ENCODE data around the gene GLCE.

GLCE gene

GRCh38 chr15:69223083-69223813 lies 62.8 kb downstream of the GLCE start:
- H3K4me3 ChIP-seq (ENCODE audit: insufficient read depth, low read length, poor library complexity, severe bottlenecking): no peak overlapping the region
- H3K27me3 ChIP-seq (ENCODE audit: low read length): no peaks in the 10 kb centered on the region
- no peak overlapping the region for H3K27ac ChIP-seq (ENCODE audit: low read depth, low read length)
- no peaks in the 10 kb centered on the region for H4K20me1 ChIP-seq (ENCODE audit: low read depth, low read length)
- no peak overlapping the region for H2AFZ ChIP-seq (ENCODE audit: low read depth, low read length, severe bottlenecking)
- no peaks in the 10 kb centered on the region for H3K36me3 ChIP-seq (ENCODE audit: low read length)
- no peaks in the 10 kb centered on the region for H3K79me2 ChIP-seq (ENCODE audit: insufficient read depth, low read length)
- H3K9ac ChIP-seq (ENCODE audit: low read length): no peak overlapping the region
- TF ChIP-seq, protein P1, sequence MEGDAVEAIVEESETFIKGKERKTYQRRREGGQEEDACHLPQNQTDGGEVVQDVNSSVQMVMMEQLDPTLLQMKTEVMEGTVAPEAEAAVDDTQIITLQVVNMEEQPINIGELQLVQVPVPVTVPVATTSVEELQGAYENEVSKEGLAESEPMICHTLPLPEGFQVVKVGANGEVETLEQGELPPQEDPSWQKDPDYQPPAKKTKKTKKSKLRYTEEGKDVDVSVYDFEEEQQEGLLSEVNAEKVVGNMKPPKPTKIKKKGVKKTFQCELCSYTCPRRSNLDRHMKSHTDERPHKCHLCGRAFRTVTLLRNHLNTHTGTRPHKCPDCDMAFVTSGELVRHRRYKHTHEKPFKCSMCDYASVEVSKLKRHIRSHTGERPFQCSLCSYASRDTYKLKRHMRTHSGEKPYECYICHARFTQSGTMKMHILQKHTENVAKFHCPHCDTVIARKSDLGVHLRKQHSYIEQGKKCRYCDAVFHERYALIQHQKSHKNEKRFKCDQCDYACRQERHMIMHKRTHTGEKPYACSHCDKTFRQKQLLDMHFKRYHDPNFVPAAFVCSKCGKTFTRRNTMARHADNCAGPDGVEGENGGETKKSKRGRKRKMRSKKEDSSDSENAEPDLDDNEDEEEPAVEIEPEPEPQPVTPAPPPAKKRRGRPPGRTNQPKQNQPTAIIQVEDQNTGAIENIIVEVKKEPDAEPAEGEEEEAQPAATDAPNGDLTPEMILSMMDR (IDR thresholded peaks at IDR 0.05; ENCODE audit: insufficient read depth, low read length, poor library complexity, severe bottlenecking): no peak
- no peak for TF ChIP-seq EZH2phosphoT487 (conservative IDR thresholded peaks at IDR 0.05; ENCODE audit: low read length)
- no peaks in the 10 kb centered on the region for H3K9me2 ChIP-seq (replicated peaks; ENCODE audit: insufficient read depth, low read length)
- H3K9me3 ChIP-seq (ENCODE audit: insufficient read depth, low read length): no peaks in the 10 kb centered on the region
- H3K4me2 ChIP-seq (ENCODE audit: low read depth, low read length, poor library complexity, severe bottlenecking): no peak overlapping the region
- H3F3A ChIP-seq (ENCODE audit: insufficient read depth): no peaks in the 10 kb centered on the region

DNA sequence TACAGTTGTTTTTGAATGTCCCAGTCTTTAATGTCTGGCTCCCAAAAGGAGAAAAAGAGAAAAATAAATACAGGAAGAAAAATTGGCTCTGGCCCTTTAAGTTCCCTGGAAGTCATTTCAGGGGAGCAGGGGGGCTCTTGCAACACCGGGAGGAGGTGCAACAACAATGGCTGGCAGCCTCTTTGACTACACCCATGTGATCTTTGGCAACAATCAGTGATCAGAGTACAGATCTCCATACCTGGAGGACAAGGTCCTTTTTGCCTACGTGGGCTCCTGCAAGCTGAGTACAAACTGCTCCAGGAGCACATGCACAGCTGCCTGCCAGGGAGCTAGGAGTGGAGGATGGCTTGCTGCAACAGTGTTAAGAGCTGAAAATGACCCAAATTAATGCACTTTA lies 63.9 kb downstream of the GLCE start:
- no peak overlapping the region for H3K4me2 ChIP-seq (ENCODE audit: low read depth, low read length, poor library complexity, severe bottlenecking)
- H3K4me3 ChIP-seq (ENCODE audit: insufficient read depth, low read length, poor library complexity, severe bottlenecking): no peak overlapping the region
- H2AFZ ChIP-seq (ENCODE audit: low read depth, low read length, severe bottlenecking): no peak overlapping the region
- H3K27me3 ChIP-seq (ENCODE audit: low read length): no peaks in the 10 kb centered on the region
- no peaks in the 10 kb centered on the region for H3K9me2 ChIP-seq (replicated peaks; ENCODE audit: insufficient read depth, low read length)
- no peaks in the 10 kb centered on the region for H3F3A ChIP-seq (ENCODE audit: insufficient read depth)
- H4K20me1 ChIP-seq (ENCODE audit: low read depth, low read length): no peaks in the 10 kb centered on the region
- TF ChIP-seq, protein P1 (IDR thresholded peaks at IDR 0.05; ENCODE audit: insufficient read depth, low read length, poor library complexity, severe bottlenecking): no peak
- TF ChIP-seq EZH2phosphoT487 (conservative IDR thresholded peaks at IDR 0.05; ENCODE audit: low read length): no peak
- H3K36me3 ChIP-seq (ENCODE audit: low read length): no peaks in the 10 kb centered on the region
- H3K79me2 ChIP-seq (ENCODE audit: insufficient read depth, low read length): no peaks in the 10 kb centered on the region
- no peak overlapping the region for H3K27ac ChIP-seq (ENCODE audit: low read depth, low read length)
- no peak overlapping the region for H3K9ac ChIP-seq (ENCODE audit: low read length)
- no peaks in the 10 kb centered on the region for H3K9me3 ChIP-seq (ENCODE audit: insufficient read depth, low read length)

DNA sequence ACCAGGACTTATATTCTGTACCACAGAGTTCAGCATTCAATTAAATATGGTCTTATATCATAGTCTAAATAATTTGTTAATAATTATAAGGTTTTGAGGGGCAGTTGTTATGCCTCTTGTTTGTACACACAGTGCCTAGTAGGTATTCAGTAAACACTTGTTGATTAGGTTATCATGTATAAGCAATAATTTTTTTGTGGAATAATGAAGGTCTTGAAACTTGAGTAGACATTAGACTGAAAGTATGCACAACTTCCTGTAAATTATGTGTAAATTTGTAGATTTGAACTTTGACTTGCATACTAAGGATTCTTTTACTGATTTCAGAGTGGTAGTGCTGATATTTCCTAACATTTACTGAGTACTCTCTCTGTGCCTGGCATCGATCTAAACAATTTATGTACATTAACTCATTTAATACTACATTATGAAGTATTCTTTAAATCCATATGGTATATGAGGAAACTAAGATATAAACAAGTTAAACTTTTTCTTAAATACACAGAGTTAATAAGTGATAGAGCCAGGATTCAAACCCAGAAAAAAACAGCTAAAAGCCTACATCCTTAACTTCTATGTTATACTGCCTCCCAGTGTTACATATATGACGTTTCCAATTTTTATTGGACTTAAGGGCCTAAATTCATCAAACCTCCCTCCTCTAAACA lies 65.1 kb downstream of the GLCE start:
- H3K27ac ChIP-seq (ENCODE audit: low read depth, low read length): no peak overlapping the region
- H3K4me2 ChIP-seq (ENCODE audit: low read depth, low read length, poor library complexity, severe bottlenecking): no peak overlapping the region
- no peaks in the 10 kb centered on the region for H4K20me1 ChIP-seq (ENCODE audit: low read depth, low read length)
- H3K4me3 ChIP-seq (ENCODE audit: insufficient read depth, low read length, poor library complexity, severe bottlenecking): no peak overlapping the region
- no peaks in the 10 kb centered on the region for H3F3A ChIP-seq (ENCODE audit: insufficient read depth)
- no peaks in the 10 kb centered on the region for H3K27me3 ChIP-seq (ENCODE audit: low read length)
- H3K79me2 ChIP-seq (ENCODE audit: insufficient read depth, low read length): no peaks in the 10 kb centered on the region
- no peaks in the 10 kb centered on the region for H3K36me3 ChIP-seq (ENCODE audit: low read length)
- no peaks in the 10 kb centered on the region for H3K9me2 ChIP-seq (replicated peaks; ENCODE audit: insufficient read depth, low read length)
- TF ChIP-seq EZH2phosphoT487 (conservative IDR thresholded peaks at IDR 0.05; ENCODE audit: low read length): no peak
- TF ChIP-seq, protein P1 (IDR thresholded peaks at IDR 0.05; ENCODE audit: insufficient read depth, low read length, poor library complexity, severe bottlenecking): no peak
- H3K9ac ChIP-seq (ENCODE audit: low read length): no peak overlapping the region
- no peaks in the 10 kb centered on the region for H3K9me3 ChIP-seq (ENCODE audit: insufficient read depth, low read length)
- no peak overlapping the region for H2AFZ ChIP-seq (ENCODE audit: low read depth, low read length, severe bottlenecking)

All from SU-DHL-6 (cell line).